ENCODE results near the gene ATP10A.
A peak's percentile ranks its signal among the peaks of the same experiment; 100 is the strongest.

ATP10A gene

DNA sequence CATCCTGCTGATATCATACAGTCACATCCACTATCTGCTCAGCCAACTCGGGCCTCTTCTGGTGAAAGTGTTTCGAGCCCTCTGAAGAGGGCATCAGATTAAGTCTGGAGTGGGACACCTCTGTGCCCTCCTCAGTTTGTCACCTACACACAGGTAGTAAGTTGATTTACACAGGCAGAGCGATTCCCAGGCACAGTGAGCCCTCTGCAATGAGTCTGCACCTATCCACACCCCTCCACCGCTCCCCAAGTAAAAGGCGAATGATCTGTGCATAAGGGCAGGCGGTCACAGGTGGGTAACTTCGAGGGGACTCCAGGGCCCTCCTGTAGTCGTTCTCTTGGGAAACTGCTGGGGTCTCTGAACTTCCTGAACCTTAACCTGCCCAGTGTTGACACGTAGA, 152.0 kb downstream of the ATP10A start:
- DNase-seq (ENCODE audit: extremely low read depth, low read depth), result no peak
- TF ChIP-seq, protein P1, sequence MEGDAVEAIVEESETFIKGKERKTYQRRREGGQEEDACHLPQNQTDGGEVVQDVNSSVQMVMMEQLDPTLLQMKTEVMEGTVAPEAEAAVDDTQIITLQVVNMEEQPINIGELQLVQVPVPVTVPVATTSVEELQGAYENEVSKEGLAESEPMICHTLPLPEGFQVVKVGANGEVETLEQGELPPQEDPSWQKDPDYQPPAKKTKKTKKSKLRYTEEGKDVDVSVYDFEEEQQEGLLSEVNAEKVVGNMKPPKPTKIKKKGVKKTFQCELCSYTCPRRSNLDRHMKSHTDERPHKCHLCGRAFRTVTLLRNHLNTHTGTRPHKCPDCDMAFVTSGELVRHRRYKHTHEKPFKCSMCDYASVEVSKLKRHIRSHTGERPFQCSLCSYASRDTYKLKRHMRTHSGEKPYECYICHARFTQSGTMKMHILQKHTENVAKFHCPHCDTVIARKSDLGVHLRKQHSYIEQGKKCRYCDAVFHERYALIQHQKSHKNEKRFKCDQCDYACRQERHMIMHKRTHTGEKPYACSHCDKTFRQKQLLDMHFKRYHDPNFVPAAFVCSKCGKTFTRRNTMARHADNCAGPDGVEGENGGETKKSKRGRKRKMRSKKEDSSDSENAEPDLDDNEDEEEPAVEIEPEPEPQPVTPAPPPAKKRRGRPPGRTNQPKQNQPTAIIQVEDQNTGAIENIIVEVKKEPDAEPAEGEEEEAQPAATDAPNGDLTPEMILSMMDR (IDR thresholded peaks at IDR 0.05; ENCODE audit: low read depth, low read length), result no peak

DNA sequence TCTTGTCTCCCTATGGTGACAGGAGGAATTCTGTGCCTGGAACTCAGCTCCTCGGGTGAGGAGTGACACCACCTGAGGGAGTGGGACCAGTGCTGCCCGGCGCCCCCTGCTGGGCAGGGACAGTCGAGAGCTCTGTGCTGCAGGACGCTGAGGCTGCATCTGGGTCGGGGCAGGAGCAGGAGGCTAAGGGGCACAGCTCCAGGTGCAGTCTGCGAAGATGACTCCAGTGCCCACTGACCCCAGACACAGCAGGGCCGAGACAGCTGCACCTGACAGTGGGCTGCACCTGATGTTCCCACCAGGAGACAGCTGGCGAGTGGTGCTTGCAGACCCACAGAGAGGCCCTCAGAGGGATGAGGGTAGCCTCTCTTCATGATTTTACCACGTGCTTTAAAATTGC, 152.9 kb downstream of the ATP10A start:
- TF ChIP-seq, protein P1 (IDR thresholded peaks at IDR 0.05; ENCODE audit: low read depth, low read length), result peak; percentile 75
- DNase-seq (ENCODE audit: extremely low read depth, low read depth), result no peak

DNA sequence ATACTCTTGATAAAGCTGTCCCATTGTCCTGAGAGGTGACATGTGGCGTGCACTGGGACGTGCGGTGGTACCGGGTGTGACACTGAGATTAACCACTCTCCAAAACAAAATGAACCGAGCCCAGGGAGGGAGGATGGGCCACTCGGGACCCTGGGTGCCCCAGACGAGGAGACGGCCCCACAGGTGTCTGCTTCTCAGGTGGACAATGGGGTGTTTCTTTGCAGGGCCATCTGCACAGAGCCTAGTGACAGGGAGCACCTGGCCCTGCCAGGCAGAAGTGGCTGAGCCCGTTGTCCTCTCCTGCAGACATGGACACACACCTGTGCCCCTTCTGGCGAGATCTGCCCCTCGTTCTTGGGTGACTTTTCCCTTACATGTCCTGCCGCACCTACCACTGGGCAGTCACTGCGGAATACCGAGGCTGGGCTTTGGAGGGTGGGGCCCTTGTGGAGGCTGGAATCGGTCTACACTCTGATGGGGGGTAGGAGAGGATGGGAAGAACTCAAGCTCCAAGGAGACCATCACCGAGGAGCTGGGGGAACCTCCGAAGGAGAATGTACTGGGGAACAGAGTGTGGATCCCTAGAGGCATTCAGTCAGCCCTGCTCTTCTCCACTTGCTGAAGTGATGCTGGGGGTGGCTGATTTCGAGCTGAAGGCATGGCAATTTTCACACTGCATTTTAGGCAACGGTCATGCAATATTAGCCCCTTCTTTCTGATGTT, 153.5 kb downstream of the ATP10A start:
- TF ChIP-seq, protein P1 (IDR thresholded peaks at IDR 0.05; ENCODE audit: low read depth, low read length), result no peak
- DNase-seq (ENCODE audit: extremely low read depth, low read depth), result no peak

DNA sequence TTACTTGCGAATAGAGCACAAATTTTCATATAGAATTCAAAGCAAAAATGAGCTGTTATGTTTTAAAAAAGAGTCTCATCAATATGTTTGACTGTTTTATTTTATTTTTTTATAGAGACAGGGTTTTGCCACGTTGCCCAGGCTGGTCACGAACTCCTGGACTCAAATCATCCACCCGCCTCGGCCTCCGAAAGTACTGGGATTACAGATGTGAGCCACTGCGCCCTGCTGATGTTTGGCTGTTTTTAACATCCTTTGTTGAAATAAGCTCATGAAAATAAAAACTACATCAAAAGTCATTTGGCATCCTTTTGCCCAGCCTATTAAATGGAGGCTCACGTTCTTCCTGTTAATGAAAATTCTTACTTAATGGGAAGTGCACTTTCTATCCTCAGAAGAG, 154.7 kb downstream of the ATP10A start:
- DNase-seq (ENCODE audit: extremely low read depth, low read depth), result no peak
- TF ChIP-seq, protein P1 (IDR thresholded peaks at IDR 0.05; ENCODE audit: low read depth, low read length), result no peak

DNA sequence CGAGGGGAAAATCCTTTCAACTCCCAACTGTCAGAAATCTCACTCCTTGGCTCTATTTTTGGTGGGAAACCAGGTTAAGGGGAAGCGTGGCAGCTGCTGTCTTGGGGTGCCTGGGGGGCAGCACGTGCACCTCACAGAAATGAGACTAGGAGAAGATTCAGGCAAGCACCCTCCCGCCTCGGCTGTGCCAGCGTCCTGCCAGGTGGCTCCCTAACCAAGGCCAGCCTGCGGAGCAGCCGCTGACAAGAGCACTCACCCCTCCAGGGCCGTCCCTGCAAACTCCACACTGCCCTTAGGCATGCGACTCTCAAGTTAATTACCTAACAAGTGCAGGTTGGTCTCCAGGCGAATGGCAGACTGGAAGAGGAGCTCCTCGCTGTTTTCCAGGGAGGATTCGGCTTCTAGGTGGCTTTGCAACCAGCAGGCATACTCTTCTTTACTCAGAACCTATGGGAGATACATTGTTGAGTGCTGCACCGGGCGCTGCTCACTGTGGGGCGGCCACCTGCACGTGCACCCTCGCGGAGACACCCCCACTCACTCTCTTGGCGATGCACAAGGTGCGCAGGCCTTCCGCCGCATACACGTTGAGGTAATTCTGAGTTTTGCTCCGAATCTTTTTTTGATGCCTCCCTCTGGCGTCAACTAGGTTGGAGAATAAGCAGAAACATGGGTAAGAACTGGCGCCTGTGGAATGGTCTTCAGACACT, 155.3 kb downstream of the ATP10A start:
- TF ChIP-seq, protein P1 (IDR thresholded peaks at IDR 0.05; ENCODE audit: low read depth, low read length), result no peak
- DNase-seq (ENCODE audit: extremely low read depth, low read depth), result no peak

DNA sequence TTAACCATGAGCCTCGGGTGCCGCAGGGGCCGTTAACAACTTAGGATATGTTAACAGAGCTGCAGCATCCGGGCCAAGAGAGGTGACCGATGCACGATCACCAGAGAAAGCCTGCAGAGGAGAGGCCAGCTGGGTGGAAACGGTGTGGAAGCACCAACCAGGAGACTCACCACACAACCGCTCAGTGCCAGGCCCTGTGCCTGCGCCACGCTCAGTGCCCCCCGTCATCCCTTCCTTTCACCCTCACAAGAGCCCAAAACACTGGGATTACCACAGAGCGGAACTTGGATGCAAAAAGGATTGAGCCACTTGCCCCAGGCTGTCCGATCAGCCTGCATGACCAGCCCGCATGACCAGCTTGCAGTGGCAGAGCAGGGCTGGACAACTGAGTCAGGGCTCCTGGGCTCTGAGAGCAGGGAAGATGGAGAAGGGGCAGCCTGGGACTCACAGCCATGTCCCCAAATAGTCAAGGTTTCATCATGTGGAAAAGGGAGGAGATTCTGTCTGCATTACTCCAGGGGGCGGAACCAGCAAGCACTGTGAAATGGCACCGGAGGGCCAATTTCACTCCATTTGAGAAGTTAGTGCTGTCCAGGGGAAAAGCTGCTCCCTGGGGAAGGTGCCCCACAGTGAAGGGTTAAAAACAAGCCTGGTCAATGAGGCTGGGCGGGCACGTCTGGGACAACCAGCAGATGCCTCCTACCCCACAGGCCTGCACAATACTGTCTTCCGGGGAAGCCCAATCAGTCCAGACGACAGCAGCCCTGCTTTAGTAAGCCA, 156.8 kb downstream of the ATP10A start:
- TF ChIP-seq, protein P1 (IDR thresholded peaks at IDR 0.05; ENCODE audit: low read depth, low read length), result no peak
- no peak for DNase-seq (ENCODE audit: extremely low read depth, low read depth)
